OCI-LY7 (cell line): Measurements from ENCODE around the gene SND1.

Source experiments
- CTCF ChIP-seq: fragments of 200-600 bp; sonication (generic); conservative IDR thresholded peaks from 2 replicates; pipeline ENCODE4 v1.5.1; 2014; ENCODE audit warnings: mild to moderate bottlenecking, antibody characterized with exemption, low read length, moderate library complexity, mixed read lengths
- EZH2phosphoT487 ChIP-seq: fragments of 200-600 bp; sonication (generic); IDR thresholded peaks from 2 replicates; pipeline ENCODE4 v1.6.1; 2018; ENCODE audit warnings: low read depth, borderline replicate concordance, mild to moderate bottlenecking, mixed run types, antibody characterized with exemption, low read length, moderate library complexity, mixed read lengths

GRCh38 chr7:127838816-127839415 is 186.9 kb downstream of the SND1 start:
- TF ChIP-seq CTCF (no peak), EZH2phosphoT487 (no peak)
